Uterus (tissue), 4 donors: ENCODE measurements around the gene SMIM36. TPM values are rescaled to one million over a fixed set of nuclear protein-coding genes. Genes with fewer than 3 reads are reported as not detected.
"Not testable (repeated sequence)": the region's sequence is repeated elsewhere in the genome, so short reads cannot be mapped to it uniquely, and the experiment has no call there.

Experiments used
- DNase-seq, 2 donors: peaks; one replicate each; pipeline ENCODE4 v3.0.0-alpha.2; 2019 to 2020
- H3K27ac ChIP-seq, 2 donors: fragments of 200-600 bp; sonication (generic); 1 replicate in 1 of 2; 2 replicates in 1 of 2; pipeline ENCODE4 v1.5.1; 2016 to 2018
- H3K27me3 ChIP-seq, 2 donors: fragments of 200-600 bp; sonication (generic); one replicate each; pipeline ENCODE4 v1.5.1; 2018 to 2019; ENCODE audit warnings: control low read depth in 1 of 2
- H3K36me3 ChIP-seq, 2 donors: fragments of 200-600 bp; sonication (generic); one replicate each; pipeline ENCODE4 v1.5.1; 2019; ENCODE audit warnings: control low read depth in 1 of 2
- H3K4me1 ChIP-seq, 2 donors: fragments of 200-600 bp; sonication (generic); one replicate each; pipeline ENCODE4 v1.5.1; 2018 to 2019; ENCODE audit warnings: control low read depth in 1 of 2
- H3K4me3 ChIP-seq, 2 donors: fragments of 200-600 bp; sonication (generic); 1 replicate in 1 of 2; 2 replicates in 1 of 2; pipeline ENCODE4 v1.5.1; 2018 to 2019; ENCODE audit warnings: mild to moderate bottlenecking in 1 of 2
- H3K9me3 ChIP-seq, 2 donors: fragments of 200-600 bp; sonication (generic); one replicate each; pipeline ENCODE4 v1.5.1; 2019; ENCODE audit warnings: control low read depth in 1 of 2
- POLR2A ChIP-seq, 2 donors: fragments of 450-650 bp; IDR thresholded peaks; one replicate each; pipeline ENCODE4 v1.6.1; 2016; ENCODE audit warnings: antibody characterized with exemption in 2 of 2, mild to moderate bottlenecking in 1 of 2, moderate library complexity in 1 of 2
- intact Hi-C: fragments of 100-400 bp; cut with DNase I; formaldehyde crosslinking; loops from one replicate; pipeline ENCODE4 v1.15.1; 2023; ENCODE audit warnings: low total_unique reads
- total RNA-seq, 4 donors: library from RNA; depleted of rRNA in 3 of 4; stranded (reverse); fragments of >200 nt in 3 of 4; gene quantifications; one replicate each; pipeline versions ENCODE4 v1.1.0 to v1.2.4, GENCODE V29; 2014 to 2023
- TF ChIP-seq, protein P1 (sequence below), 4 experiments: fragments of 200-600 bp in 2 of 4; fragments of 450-650 bp in 2 of 4; sonication (generic) in 2 of 4; IDR thresholded peaks; one replicate each; pipeline ENCODE4 v1.5.1; 2016 to 2019; ENCODE audit warnings: antibody characterized with exemption in 4 of 4, mild to moderate bottlenecking in 2 of 4, moderate library complexity in 1 of 4
- donor health status: DM: yes; HTN: yes; CAD: no.

The SMIM36 gene
- total RNA-seq, 4 donors from 2014 or later = not detected

DNA sequence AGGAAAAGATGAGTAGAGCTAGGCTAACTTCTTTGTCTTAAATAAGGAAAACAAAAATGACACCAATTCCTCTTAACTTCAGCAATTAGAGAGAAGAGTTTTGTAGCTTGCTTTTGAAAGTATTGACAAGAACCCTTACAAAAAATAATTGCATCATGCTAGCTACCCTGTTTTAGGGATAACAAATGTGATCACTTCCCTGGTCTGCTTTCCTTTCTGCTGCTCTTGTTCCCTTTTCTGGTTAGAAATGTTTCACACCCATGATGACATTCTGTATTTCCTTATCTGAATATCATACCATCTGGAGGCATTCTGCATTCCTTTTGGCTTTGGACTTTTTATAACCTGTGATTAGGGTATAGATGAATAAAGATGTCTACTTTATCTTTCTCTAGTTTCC is 9.9 kb upstream of the SMIM36 start:
- no peak for DNase-seq
- Histone ChIP-seq H3K4me1 (no peaks in the 10 kb centered on the region), H3K27me3 (no peaks in the 10 kb centered on the region), H3K4me3 (no peak overlapping the region), H3K36me3 (no peaks in the 10 kb centered on the region), H3K27ac (no peak overlapping the region), H3K9me3 (no peaks in the 10 kb centered on the region)
- no peak for TF ChIP-seq POLR2A (IDR thresholded peaks at IDR 0.05)
- TF ChIP-seq, protein P1, sequence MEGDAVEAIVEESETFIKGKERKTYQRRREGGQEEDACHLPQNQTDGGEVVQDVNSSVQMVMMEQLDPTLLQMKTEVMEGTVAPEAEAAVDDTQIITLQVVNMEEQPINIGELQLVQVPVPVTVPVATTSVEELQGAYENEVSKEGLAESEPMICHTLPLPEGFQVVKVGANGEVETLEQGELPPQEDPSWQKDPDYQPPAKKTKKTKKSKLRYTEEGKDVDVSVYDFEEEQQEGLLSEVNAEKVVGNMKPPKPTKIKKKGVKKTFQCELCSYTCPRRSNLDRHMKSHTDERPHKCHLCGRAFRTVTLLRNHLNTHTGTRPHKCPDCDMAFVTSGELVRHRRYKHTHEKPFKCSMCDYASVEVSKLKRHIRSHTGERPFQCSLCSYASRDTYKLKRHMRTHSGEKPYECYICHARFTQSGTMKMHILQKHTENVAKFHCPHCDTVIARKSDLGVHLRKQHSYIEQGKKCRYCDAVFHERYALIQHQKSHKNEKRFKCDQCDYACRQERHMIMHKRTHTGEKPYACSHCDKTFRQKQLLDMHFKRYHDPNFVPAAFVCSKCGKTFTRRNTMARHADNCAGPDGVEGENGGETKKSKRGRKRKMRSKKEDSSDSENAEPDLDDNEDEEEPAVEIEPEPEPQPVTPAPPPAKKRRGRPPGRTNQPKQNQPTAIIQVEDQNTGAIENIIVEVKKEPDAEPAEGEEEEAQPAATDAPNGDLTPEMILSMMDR (IDR thresholded peaks at IDR 0.05) = no peak
- intact Hi-C loops = loop anchor here (10.0 kb wide), 1 partner anchor 254 kb away; no protein-coding TSS in a partner anchor

DNA sequence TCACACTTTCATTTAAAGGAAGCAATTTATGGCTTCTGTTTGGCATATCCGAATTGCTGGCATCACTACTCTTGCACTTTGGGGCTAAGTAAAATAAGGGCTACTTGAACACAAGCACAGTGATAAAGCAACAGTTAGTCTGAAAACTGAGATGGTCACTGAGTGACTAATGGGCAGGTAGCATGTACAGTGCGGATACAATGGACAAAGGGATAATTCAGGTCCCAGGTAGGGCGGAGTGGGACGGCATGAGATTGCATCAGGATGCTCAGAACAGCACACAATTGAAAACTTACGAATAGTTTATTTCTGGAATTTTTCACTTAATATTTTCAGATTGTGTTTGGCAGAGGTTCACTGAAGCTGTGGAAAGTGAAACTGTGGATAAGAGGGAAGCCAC is 9.2 kb upstream of the SMIM36 start:
- no peak overlapping the region for H3K4me3 ChIP-seq
- TF ChIP-seq POLR2A (IDR thresholded peaks at IDR 0.05) = no peak
- TF ChIP-seq, protein P1 (IDR thresholded peaks at IDR 0.05) = no peak
- intact Hi-C loops = loop anchor here (10.0 kb wide), 1 partner anchor 254 kb away; no protein-coding TSS in a partner anchor
- no peaks in the 10 kb centered on the region for H3K4me1 ChIP-seq
- no peak overlapping the region for H3K27ac ChIP-seq
- H3K27me3 ChIP-seq = no peaks in the 10 kb centered on the region
- H3K9me3 ChIP-seq = no peaks in the 10 kb centered on the region
- no peaks in the 10 kb centered on the region for H3K36me3 ChIP-seq
- DNase-seq = no peak

DNA sequence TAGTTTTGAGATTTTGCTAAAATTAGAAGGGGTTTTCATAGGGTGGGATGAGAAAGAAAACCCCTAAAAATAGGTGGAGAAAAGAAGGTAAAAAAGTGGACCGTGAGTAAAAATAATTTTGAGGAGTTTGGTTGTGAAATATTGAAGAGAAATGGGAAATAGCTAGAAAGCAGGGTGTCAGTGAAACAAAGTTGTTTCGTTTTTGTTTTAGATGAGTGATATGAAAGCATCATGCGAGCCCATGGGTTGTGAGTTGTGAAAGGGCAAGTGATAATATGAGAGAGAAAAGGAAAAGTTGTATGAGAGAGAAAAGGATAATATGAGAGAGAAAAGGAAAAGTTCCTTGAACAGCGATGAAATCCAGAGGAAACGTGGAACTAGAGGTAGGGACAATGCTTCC is 7.3 kb upstream of the SMIM36 start:
- TF ChIP-seq, protein P1 (IDR thresholded peaks at IDR 0.05) = no peak
- TF ChIP-seq POLR2A (IDR thresholded peaks at IDR 0.05) = no peak
- intact Hi-C loops = no loop called here
- DNase-seq = no peak
- no peak overlapping the region for H3K27ac ChIP-seq
- no peaks in the 10 kb centered on the region for H3K9me3 ChIP-seq
- no peaks in the 10 kb centered on the region for H3K36me3 ChIP-seq
- H3K27me3 ChIP-seq = no peaks in the 10 kb centered on the region
- no peak overlapping the region for H3K4me3 ChIP-seq
- H3K4me1 ChIP-seq = no peaks in the 10 kb centered on the region

DNA sequence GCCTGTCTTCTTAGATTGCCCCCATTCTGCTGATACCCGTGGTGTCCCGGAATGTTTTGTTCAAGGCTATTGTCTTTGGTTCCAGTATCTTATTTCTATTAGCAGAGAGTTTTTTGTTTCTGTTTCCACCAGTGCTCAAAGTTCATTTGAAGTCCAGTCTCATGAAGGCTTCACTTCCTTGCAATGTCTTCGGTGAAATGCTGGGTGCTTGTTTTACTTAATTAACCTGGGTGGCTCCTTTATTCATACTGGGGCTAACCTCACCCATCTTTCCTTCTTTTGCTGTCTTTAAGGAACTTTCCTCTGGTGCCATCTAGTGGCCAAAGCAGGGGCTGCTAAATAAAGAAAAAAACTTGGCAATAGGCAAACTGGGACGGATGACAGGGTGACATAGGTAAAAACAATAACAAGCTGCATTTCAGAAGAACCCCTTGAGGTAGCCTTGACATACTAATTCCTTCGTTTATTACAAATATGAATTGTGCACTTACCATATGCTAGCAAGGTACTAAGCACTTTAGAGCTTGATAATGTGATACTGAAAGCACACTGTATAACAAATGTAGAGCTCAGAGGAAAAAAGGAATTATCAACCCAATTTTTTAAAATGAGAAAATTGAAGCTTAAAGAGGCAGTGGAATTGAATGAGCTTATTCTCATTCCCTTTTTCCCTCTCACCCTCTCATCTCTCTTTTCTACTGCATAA is 2.8 kb upstream of the SMIM36 start:
- no peaks in the 10 kb centered on the region for H3K9me3 ChIP-seq
- no peak overlapping the region for H3K27ac ChIP-seq
- no peaks in the 10 kb centered on the region for H3K36me3 ChIP-seq
- no peaks in the 10 kb centered on the region for H3K27me3 ChIP-seq
- H3K4me3 ChIP-seq = no peak overlapping the region
- peak; percentile 62 for DNase-seq
- intact Hi-C loops = no loop called here
- TF ChIP-seq, protein P1 (IDR thresholded peaks at IDR 0.05) = peak; percentile 69 to 89 (median 74)
- TF ChIP-seq POLR2A (IDR thresholded peaks at IDR 0.05) = no peak
- H3K4me1 ChIP-seq = no peaks in the 10 kb centered on the region

DNA sequence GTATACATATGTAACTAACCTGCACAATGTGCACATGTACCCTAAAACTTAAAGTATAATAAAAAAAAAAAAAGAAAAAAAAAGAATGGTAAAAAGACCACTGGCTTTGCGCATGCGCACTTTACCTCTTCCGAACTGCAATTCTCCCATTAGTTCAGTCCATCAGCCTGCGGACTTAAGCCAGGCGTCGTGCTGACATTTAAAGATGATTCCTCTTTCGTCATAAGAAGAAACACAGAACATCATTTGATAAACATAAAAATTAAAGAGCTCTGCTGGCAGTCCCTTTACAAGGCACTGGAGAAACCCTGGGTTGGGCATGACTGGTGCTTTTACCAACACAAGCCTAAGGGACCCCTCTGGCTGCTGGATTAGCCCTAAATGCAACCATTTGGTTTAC is 3.6 kb downstream of the SMIM36 start:
- H3K27me3 ChIP-seq, H3K27ac ChIP-seq, intact Hi-C loops, H3K9me3 ChIP-seq, H3K4me3 ChIP-seq, H3K4me1 ChIP-seq, H3K36me3 ChIP-seq, DNase-seq: not testable (repeated sequence)

DNA sequence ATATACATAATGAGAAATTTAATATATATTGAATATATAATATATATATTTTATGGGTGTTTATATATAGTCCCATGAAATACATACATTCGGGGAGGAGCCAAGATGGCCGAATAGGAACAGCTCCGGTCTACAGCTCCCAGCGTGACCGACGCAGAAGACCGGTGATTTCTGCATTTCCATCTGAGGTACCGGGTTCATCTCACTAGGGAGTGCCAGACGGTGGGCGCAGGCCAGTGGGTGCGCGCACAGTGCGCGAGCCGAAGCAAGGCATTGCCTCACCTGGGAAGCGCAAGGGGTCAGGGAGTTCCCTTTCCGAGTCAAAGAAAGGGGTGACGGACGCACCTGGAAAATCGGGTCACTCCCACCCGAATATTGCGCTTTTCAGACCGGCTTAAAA is 9.6 kb downstream of the SMIM36 start:
- H3K4me3 ChIP-seq, H3K36me3 ChIP-seq, H3K27me3 ChIP-seq, H3K4me1 ChIP-seq, H3K27ac ChIP-seq, intact Hi-C loops, H3K9me3 ChIP-seq, DNase-seq: not testable (repeated sequence)
